Measurements from ENCODE around the gene RAD9A.

DNA sequence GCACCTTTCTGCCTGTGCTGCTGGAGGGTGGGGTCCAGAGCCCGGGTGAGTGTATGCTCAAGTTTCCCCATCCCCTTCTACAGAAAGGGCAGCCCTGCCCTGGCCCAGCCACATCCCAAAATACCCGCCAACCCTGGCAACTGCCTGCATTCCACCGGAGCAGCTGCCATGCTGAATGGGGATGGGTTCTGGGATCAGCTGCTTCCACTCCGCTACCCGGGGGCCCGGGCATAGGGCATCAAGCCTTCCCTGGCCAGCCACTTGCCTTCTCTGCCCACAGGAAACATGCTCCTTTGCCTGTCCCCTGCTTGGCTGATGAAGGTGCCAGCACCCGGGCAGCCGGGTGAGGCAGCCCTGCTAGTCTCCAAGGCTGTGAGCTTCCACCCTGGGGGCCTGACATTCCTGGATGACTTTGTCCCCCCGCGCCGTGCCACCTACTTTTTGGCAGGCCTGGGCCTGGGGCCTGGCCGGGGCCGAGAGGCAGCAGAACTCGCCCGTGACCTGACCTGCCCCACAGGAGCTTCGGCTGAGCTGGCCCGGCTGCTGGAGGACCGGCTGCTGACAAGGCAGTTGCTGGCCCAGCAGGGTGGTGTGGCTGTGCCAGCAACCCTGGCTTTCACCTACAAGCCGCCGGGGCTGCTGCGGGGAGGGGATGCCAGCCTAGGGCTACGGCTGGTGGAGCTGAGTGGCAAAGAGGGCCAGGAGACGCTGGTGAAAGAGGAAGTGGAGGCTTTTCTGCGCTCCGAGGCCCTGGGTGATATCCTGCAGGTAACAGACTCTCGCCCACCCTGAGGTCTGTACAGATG is 26.9 kb downstream of the RAD9A start:
- TF ChIP-seq, protein P1, sequence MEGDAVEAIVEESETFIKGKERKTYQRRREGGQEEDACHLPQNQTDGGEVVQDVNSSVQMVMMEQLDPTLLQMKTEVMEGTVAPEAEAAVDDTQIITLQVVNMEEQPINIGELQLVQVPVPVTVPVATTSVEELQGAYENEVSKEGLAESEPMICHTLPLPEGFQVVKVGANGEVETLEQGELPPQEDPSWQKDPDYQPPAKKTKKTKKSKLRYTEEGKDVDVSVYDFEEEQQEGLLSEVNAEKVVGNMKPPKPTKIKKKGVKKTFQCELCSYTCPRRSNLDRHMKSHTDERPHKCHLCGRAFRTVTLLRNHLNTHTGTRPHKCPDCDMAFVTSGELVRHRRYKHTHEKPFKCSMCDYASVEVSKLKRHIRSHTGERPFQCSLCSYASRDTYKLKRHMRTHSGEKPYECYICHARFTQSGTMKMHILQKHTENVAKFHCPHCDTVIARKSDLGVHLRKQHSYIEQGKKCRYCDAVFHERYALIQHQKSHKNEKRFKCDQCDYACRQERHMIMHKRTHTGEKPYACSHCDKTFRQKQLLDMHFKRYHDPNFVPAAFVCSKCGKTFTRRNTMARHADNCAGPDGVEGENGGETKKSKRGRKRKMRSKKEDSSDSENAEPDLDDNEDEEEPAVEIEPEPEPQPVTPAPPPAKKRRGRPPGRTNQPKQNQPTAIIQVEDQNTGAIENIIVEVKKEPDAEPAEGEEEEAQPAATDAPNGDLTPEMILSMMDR (IDR thresholded peaks at IDR 0.05; ENCODE audit: low read length) = no peak
- no peak for TF ChIP-seq EZH2 (IDR thresholded peaks at IDR 0.05; ENCODE audit: borderline replicate concordance, low read length)

Data from OCI-LY1 (cell line).